HEK293 (cell line): Measurements from ENCODE around the gene TNFRSF18.

Source experiments
- CTCF ChIA-PET: fragments of 350-600 bp; formaldehyde crosslinking; extraction: SDS; loops from one replicate; lab custom pipeline; 2021; ENCODE audit warnings: antibody characterized with exemption; lab: Yijun Ruan, JAX
- POLR2A ChIA-PET: fragments of 300-600 bp; formaldehyde crosslinking; extraction: SDS; loops from one replicate; lab custom pipeline; 2020; ENCODE audit warnings: antibody characterized with exemption, inconsistent platforms; lab: Yijun Ruan, JAX
- H3K27ac ChIP-seq: fragments of 200-500 bp; sonication (Bioruptor generic); 2 replicates; pipeline ENCODE4 v1.5.1; 2014; ENCODE audit warnings: low read depth, low read length, control low read depth, inconsistent platforms; ENCODE audit errors: extremely low read depth
- H3K36me3 ChIP-seq, 2 experiments: fragments of 200-500 bp in 1 of 2; sonication (Bioruptor generic) in 1 of 2; 1 replicate in 1 of 2; 2 replicates in 1 of 2; pipeline ENCODE4 v1.5.1; 2014 to 2017; ENCODE audit warnings: inconsistent platforms in 2 of 2, low read length in 2 of 2; ENCODE audit not compliant: control insufficient read depth in 2 of 2, insufficient read depth in 1 of 2
- H3K4me1 ChIP-seq: fragments of 200-500 bp; sonication (Bioruptor generic); 2 replicates; pipeline ENCODE4 v1.5.1; 2014; ENCODE audit warnings: mild to moderate bottlenecking, low read length, inconsistent platforms; ENCODE audit not compliant: control insufficient read depth, insufficient read depth
- H3K4me3 ChIP-seq: 2 replicates; pipeline ENCODE4 v1.5.1; 2011; ENCODE audit warnings: low read depth, mild to moderate bottlenecking, control low read depth, low read length, moderate library complexity
- H3K9me3 ChIP-seq: fragments of 200-500 bp; sonication (Bioruptor generic); 2 replicates; pipeline ENCODE4 v1.5.1; 2014; ENCODE audit warnings: low read depth, low read length, inconsistent platforms; ENCODE audit not compliant: control insufficient read depth, insufficient read depth
- GLIS2 ChIP-seq: fragments of 450-650 bp; formaldehyde crosslinking; IDR thresholded peaks from 2 replicates; pipeline ENCODE4 v1.5.1; 2016; ENCODE audit warnings: missing biosample characterization, missing genetic modification characterization
- HOXA7 ChIP-seq: sonication (generic); formaldehyde crosslinking; IDR thresholded peaks from 2 replicates; pipeline ENCODE4 v1.8.1; 2022; ENCODE audit warnings: missing genetic modification reagents, borderline replicate concordance
- MYNN ChIP-seq: fragments of 450-650 bp; formaldehyde crosslinking; IDR thresholded peaks from 2 replicates; pipeline ENCODE4 v1.5.1; 2016; ENCODE audit warnings: missing biosample characterization, missing genetic modification characterization, borderline replicate concordance
- PRDM10 ChIP-seq: fragments of 450-650 bp; formaldehyde crosslinking; IDR thresholded peaks from 2 replicates; pipeline ENCODE4 v1.5.1; 2016; ENCODE audit warnings: missing biosample characterization, missing genetic modification characterization
- ZFP41 ChIP-seq: fragments of 450-650 bp; formaldehyde crosslinking; IDR thresholded peaks from 2 replicates; pipeline ENCODE4 v1.5.1; 2016; ENCODE audit warnings: missing biosample characterization, missing genetic modification characterization, borderline replicate concordance
- ZFP69B ChIP-seq: fragments of 450-650 bp; formaldehyde crosslinking; IDR thresholded peaks from 2 replicates; pipeline ENCODE4 v1.5.1; 2016; ENCODE audit warnings: missing biosample characterization, missing genetic modification characterization
- ZIC2 ChIP-seq: fragments of 450-650 bp; formaldehyde crosslinking; IDR thresholded peaks from 2 replicates; pipeline ENCODE4 v1.5.1; 2016; ENCODE audit warnings: missing biosample characterization, missing genetic modification characterization
- ZNF223 ChIP-seq: fragments of 450-650 bp; formaldehyde crosslinking; IDR thresholded peaks from 2 replicates; pipeline ENCODE4 v1.5.1; 2016; ENCODE audit warnings: missing biosample characterization, missing genetic modification characterization
- ZNF335 ChIP-seq: fragments of 450-650 bp; formaldehyde crosslinking; conservative IDR thresholded peaks from 2 replicates; pipeline ENCODE4 v1.5.1; 2016; ENCODE audit warnings: missing biosample characterization, missing genetic modification characterization
- ZNF513 ChIP-seq: fragments of 450-650 bp; IDR thresholded peaks from 2 replicates; pipeline ENCODE4 v1.5.1; 2018; ENCODE audit warnings: missing biosample characterization, missing genetic modification characterization
- ZNF548 ChIP-seq: fragments of 450-650 bp; formaldehyde crosslinking; IDR thresholded peaks from 2 replicates; pipeline ENCODE4 v1.5.1; 2016; ENCODE audit warnings: missing biosample characterization, missing genetic modification characterization
- ZNF624 ChIP-seq: fragments of 450-650 bp; formaldehyde crosslinking; IDR thresholded peaks from 2 replicates; pipeline ENCODE4 v1.5.1; 2017; ENCODE audit warnings: missing biosample characterization, missing genetic modification characterization
- ZNF677 ChIP-seq: fragments of 450-650 bp; IDR thresholded peaks from 2 replicates; pipeline ENCODE4 v1.5.0; 2018; ENCODE audit warnings: missing biosample characterization, mild to moderate bottlenecking, missing genetic modification characterization, moderate library complexity
- ZNF791 ChIP-seq: fragments of 450-650 bp; formaldehyde crosslinking; IDR thresholded peaks from 2 replicates; pipeline ENCODE4 v1.5.1; 2016; ENCODE audit warnings: missing biosample characterization, missing genetic modification characterization
- ZSCAN30 ChIP-seq: fragments of 450-650 bp; IDR thresholded peaks from 2 replicates; pipeline ENCODE4 v1.5.1; 2018; ENCODE audit warnings: missing biosample characterization, mild to moderate bottlenecking, missing genetic modification characterization, moderate library complexity
- TF ChIP-seq, protein P1 (sequence below): fragments of 450-650 bp; formaldehyde crosslinking; IDR thresholded peaks from 2 replicates; pipeline ENCODE4 v1.5.1; 2017; ENCODE audit warnings: missing biosample characterization, missing genetic modification characterization
- TF ChIP-seq, protein P2 (sequence below): fragments of 450-650 bp; formaldehyde crosslinking; IDR thresholded peaks from 2 replicates; pipeline ENCODE4 v1.5.1; 2016; ENCODE audit warnings: missing biosample characterization, missing genetic modification characterization, borderline replicate concordance
- TF ChIP-seq, protein P3 (sequence below): fragments of 450-650 bp; formaldehyde crosslinking; IDR thresholded peaks from 2 replicates; pipeline ENCODE4 v1.5.1; 2016; ENCODE audit warnings: missing biosample characterization, missing genetic modification characterization
- TF ChIP-seq, protein P4 (sequence below): fragments of 450-650 bp; formaldehyde crosslinking; IDR thresholded peaks from 2 replicates; pipeline ENCODE4 v1.5.1; 2016; ENCODE audit warnings: missing biosample characterization, missing genetic modification characterization

TNFRSF18 gene

DNA sequence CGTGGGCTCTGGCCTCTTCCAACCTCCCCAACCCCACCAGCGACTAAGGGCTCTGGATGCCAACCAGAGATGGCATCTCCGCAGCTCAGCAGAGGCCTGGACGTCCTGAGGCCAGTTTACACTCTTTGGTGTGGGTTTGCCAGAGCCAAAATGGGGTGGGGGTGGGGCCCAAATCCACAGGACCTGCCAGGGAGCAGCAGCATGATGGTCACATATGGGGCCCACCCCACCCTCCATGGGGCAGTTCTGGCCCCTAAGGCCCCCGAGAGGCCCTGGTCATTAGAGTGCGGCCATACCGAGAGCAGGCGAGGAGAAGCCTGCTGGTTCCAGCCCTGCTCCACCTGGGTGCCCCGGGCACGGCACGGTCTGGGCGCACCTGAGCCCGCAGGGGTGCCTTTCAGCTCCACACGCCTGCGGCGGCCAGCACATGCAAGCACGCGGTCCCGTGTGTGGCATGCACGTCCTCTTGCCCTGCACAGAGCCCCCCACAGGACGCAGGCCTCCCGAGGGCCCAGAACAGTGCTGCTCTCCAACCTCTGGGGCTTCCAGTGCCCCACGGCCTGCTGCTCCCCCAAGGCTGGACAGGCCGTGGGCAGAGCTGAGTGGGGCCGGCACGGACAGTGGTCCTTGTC, 35.3 kb upstream of the TNFRSF18 start (continued):
- TF ChIP-seq ZIC2 = no peak
- no peak for TF ChIP-seq HOXA7
- TF ChIP-seq, protein P1, sequence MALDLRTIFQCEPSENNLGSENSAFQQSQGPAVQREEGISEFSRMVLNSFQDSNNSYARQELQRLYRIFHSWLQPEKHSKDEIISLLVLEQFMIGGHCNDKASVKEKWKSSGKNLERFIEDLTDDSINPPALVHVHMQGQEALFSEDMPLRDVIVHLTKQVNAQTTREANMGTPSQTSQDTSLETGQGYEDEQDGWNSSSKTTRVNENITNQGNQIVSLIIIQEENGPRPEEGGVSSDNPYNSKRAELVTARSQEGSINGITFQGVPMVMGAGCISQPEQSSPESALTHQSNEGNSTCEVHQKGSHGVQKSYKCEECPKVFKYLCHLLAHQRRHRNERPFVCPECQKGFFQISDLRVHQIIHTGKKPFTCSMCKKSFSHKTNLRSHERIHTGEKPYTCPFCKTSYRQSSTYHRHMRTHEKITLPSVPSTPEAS = no peak
- no peak for TF ChIP-seq ZNF791 (tag by site-specific recombination)
- TF ChIP-seq ZFP69B = peak; percentile 67; the same call in 1 of the 2 replicates
- TF ChIP-seq MYNN = no peak
- no peak for TF ChIP-seq ZNF513 (tag by site-specific recombination)
- TF ChIP-seq ZNF677 (tag by site-specific recombination) = no peak

- no peaks in the 10 kb centered on the region for H3K36me3 ChIP-seq
- no peak overlapping the region for H3K4me3 ChIP-seq
- ChIA-PET POLR2A (no interaction called here), CTCF (no interaction called here)
- no peak overlapping the region for H3K27ac ChIP-seq
- H3K9me3 ChIP-seq = no peaks in the 10 kb centered on the region
- H3K4me1 ChIP-seq = no peaks in the 10 kb centered on the region
- no peak for TF ChIP-seq ZNF223 (tag by site-specific recombination)
- TF ChIP-seq ZFP41 (tag by site-specific recombination) = no peak
- TF ChIP-seq, protein P2, sequence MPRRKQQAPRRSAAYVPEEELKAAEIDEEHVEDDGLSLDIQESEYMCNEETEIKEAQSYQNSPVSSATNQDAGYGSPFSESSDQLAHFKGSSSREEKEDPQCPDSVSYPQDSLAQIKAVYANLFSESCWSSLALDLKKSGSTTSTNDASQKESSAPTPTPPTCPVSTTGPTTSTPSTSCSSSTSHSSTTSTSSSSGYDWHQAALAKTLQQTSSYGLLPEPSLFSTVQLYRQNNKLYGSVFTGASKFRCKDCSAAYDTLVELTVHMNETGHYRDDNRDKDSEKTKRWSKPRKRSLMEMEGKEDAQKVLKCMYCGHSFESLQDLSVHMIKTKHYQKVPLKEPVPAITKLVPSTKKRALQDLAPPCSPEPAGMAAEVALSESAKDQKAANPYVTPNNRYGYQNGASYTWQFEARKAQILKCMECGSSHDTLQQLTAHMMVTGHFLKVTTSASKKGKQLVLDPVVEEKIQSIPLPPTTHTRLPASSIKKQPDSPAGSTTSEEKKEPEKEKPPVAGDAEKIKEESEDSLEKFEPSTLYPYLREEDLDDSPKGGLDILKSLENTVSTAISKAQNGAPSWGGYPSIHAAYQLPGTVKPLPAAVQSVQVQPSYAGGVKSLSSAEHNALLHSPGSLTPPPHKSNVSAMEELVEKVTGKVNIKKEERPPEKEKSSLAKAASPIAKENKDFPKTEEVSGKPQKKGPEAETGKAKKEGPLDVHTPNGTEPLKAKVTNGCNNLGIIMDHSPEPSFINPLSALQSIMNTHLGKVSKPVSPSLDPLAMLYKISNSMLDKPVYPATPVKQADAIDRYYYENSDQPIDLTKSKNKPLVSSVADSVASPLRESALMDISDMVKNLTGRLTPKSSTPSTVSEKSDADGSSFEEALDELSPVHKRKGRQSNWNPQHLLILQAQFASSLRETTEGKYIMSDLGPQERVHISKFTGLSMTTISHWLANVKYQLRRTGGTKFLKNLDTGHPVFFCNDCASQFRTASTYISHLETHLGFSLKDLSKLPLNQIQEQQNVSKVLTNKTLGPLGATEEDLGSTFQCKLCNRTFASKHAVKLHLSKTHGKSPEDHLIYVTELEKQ (tag by site-specific recombination) = no peak
- no peak for TF ChIP-seq ZSCAN30
- TF ChIP-seq ZNF548 = no peak
- no peak for TF ChIP-seq ZNF624
- TF ChIP-seq, protein P3, sequence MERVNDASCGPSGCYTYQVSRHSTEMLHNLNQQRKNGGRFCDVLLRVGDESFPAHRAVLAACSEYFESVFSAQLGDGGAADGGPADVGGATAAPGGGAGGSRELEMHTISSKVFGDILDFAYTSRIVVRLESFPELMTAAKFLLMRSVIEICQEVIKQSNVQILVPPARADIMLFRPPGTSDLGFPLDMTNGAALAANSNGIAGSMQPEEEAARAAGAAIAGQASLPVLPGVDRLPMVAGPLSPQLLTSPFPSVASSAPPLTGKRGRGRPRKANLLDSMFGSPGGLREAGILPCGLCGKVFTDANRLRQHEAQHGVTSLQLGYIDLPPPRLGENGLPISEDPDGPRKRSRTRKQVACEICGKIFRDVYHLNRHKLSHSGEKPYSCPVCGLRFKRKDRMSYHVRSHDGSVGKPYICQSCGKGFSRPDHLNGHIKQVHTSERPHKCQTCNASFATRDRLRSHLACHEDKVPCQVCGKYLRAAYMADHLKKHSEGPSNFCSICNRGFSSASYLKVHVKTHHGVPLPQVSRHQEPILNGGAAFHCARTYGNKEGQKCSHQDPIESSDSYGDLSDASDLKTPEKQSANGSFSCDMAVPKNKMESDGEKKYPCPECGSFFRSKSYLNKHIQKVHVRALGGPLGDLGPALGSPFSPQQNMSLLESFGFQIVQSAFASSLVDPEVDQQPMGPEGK (tag by site-specific recombination) = peak; percentile 42; the same call in 1 of the 2 replicates
- peak; percentile 62; the same call in 1 of the 2 replicates for TF ChIP-seq ZNF335 (tag by site-specific recombination)
- TF ChIP-seq, protein P4, sequence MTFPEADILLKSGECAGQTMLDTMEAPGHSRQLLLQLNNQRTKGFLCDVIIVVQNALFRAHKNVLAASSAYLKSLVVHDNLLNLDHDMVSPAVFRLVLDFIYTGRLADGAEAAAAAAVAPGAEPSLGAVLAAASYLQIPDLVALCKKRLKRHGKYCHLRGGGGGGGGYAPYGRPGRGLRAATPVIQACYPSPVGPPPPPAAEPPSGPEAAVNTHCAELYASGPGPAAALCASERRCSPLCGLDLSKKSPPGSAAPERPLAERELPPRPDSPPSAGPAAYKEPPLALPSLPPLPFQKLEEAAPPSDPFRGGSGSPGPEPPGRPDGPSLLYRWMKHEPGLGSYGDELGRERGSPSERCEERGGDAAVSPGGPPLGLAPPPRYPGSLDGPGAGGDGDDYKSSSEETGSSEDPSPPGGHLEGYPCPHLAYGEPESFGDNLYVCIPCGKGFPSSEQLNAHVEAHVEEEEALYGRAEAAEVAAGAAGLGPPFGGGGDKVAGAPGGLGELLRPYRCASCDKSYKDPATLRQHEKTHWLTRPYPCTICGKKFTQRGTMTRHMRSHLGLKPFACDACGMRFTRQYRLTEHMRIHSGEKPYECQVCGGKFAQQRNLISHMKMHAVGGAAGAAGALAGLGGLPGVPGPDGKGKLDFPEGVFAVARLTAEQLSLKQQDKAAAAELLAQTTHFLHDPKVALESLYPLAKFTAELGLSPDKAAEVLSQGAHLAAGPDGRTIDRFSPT (tag by site-specific recombination) = 0 out of 2 replicates have a peak, but pooled peaks have one; percentile 51
- TF ChIP-seq PRDM10 = no peak
- TF ChIP-seq GLIS2 (tag by site-specific recombination) = peak; percentile 79
Measured at GRCh38 chr1:1240822-1241587, 34.6 kb upstream of the TNFRSF18 start.
